Superior temporal gyrus (tissue), 1 donor: Measurements from ENCODE around the gene EMILIN2.

Experiments
- DNase-seq: peaks from one replicate; pipeline ENCODE4 v3.0.0-alpha.2; 2016; ENCODE audit errors: extremely low spot score

The EMILIN2 gene

DNA sequence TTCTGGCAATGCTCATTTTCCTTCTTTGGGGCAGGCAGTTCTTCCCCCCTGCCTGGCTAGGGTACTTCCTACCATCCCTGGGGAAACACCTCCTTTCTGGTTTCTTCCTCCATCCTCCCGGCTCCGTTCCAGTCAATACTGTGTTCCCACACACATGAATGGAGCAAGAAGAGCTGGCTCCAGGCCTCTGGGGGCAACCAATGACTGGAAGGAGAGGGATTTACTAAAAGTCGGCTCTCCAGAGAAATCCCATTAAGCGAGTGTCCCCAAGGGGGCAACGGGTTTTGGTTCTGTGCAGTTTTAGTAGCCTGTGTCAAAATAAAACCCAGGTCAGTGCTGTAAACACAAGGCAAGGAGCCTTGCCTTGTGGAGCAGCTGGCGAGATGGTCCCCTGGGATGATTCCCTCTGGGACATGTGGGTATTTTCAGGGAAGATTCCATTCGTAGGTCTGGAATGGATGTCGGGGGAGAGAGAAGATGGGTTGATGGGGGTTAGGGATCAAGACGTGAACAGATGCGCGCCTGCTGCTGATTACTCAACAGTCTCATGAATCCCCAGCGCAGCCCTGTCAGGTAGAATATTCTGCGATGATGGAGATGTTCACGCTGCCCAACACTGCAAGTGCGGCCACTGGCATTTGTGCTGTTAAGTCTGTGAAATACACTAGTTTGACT lies 32.0 kb downstream of the EMILIN2 start:
- no peak for DNase-seq

DNA sequence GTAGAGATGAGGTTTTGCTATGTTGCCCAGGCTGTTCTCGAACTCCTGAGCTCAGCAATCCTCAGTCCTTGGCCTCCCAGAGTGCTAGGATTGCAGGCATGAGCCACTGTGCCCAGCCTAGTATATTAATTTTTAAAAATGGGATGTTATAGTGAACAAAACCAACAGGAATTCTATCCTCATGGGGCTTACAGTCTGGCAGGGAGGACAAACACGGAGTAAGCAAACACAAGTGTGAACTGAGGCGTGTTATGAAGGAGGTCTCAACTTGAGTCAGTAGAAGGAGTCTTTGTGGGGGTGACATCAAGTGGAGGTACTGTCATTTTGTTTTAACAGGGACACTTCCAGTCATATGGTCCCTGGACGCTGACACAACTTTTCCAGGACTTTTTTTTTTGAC lies 33.1 kb downstream of the EMILIN2 start:
- DNase-seq, result no peak

DNA sequence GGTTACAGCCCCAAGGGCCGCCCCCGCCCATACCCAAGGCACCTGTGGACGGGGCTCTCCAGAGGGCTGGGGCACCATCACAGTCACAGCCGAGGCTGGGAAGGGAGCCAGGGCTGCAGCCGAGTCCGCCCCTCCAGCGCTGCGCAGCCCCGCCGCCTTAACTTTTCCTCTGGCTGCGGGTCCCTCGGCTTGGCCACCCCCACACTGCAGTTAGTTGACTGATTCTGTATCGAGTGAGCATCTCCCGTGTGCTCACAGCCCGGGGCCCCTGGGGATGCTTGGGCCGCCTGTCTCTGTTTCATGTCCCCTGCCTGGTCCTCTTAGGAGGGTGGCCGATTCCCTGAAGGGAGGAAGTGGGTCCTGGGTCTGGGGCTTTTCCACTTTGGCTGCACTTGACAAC lies 33.7 kb downstream of the EMILIN2 start:
- DNase-seq, result no peak

DNA sequence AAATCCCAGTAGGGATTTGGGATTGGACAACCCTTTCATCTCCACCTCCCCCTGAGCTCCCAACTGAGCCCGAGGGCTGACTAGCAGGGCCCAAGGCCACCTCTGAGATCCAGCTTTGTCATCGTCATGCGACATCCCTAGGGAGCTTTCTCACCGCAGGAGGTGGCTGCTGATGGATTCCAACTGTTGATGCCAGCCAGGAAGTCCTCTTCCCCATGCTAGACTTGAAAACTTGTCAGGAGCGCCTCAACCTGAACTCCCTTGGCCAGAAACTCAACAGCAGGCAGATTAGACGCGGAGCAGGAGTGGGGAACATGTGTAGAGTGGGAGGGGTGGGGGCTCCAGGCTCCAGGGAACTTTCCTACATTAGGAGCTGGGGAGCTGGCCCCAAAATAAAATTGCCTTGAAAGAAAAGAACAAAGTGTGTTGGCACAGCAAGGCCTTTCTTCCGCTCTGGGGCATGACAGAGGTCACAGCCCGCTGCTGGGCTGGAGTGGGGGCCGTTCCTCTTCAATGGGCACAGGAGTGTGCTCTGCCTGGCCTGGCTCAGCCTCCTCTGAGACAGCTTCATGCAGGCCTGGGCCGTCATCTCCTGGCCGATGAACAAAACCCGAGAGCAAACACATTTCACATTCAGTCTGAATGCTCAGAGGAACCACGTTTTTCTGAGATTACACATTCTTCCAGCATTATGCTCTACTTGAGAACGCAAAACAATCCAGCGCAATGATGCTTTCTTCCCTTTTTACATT lies 34.5 kb downstream of the EMILIN2 start:
- no peak for DNase-seq

DNA sequence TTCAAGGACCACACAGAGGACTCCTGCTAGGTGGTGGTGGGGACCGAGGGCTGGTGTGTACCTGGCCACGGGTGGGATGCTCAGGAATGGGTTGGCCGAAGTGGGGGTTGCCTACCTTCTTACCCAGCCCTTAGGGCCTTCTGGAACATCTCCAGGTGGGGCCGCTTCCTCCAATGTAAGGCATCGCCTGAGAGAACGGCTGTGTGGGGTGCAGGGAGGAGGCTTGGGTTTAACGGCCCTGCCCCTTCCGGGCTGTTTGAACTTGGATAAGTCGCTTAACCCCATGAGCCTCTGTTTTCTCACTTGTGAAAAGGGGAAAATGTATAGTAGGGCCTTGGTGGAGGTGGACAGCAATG lies 35.0 kb downstream of the EMILIN2 start:
- no peak for DNase-seq

DNA sequence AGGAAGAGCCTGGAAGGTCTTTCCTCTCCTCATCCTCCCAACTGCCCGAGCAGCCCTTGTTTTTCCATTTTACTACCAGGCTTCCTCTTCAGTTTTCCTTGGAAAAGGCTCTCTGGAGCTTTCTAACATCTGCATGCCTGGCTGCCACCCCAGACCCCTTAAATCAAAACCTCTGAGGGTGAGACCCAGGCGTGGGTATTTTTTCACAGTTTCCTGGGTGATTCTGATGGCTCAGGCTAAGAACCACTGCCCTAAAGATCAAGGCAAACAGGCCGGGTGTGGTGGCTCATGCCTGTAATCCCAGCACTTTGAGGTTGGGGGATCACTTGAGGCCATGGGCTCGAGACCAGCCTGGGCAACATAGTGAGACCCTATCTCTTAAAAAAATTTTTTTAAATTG lies 35.4 kb downstream of the EMILIN2 start:
- DNase-seq, result no peak

DNA sequence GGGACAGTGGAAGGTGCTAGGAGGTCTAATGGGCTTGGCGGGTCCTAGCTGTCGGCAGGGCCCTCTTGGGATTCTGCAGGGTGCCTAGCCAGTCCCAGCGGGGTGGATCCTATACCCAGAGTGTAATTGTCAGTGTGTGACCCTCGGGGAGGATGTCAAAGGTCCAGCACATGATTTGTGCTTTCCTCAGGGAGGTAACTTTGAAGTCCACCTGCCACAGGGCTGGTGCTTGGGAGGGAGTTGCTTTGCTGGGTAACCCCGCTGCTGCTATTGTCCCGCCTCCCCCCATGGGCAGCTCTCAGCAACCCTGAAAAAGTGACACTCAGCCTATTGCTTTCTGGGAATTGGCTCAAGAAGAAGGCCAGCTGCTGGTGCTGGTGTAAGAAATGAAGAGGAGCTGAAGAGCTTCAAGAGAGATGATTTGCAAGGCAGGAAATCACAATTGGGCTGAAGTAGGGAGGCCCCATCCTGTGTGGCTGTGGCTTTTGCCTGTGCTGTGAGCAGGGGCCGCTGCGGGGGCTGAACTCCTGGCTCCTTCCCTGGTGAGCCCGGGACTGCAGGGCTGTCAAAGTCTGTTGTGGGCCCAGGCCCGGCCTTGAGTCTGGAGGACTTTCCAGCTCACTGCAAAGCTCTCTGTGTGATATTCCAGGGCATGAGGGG lies 36.4 kb downstream of the EMILIN2 start:
- DNase-seq, result no peak

DNA sequence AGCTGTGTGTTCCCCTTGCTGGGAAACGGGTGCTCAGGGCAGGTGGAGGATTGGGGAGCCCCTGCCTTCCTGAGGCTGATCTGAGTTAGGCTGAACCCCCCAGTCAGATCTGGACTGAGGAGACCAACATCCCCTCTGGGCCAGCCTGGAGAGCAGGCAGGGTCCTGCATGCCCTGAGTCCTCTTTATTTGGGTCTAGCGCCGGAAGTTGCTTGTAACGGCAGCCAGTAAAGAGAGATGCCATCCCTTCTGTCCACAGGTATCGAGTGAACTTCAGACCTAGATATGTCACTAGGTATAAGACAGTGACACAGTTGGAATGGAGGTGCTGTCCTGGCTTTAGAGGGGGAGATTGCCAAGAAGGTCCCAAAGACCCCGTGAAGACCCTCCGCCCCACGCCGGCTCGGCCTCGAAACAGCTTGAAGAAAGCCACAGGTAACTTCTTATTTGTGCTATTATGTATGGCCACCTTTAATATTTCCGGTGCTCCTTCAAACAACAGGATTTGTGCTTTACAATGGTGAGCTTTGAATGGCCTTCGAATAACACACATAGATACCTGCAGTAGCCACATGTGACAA lies 38.0 kb downstream of the EMILIN2 start:
- no peak for DNase-seq

DNA sequence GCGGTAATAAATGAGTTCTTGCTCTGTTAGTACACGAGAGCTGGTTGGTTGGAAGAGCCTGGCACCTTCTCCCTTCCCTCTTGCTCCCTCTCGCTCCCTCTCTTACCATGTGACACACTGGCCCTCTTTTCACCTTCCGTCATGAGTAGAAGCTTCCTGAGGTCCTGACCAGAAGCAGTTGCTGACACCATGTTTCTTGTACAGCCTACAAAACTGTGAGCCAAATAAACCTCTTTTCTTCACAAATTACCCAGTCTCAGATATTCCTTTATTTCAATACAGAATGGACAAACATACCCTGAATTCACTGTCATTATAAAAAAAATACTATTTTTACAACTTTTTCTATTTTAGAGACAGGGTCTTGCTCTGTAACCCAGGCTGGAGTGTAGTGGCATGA lies 40.7 kb downstream of the EMILIN2 start:
- no peak for DNase-seq

DNA sequence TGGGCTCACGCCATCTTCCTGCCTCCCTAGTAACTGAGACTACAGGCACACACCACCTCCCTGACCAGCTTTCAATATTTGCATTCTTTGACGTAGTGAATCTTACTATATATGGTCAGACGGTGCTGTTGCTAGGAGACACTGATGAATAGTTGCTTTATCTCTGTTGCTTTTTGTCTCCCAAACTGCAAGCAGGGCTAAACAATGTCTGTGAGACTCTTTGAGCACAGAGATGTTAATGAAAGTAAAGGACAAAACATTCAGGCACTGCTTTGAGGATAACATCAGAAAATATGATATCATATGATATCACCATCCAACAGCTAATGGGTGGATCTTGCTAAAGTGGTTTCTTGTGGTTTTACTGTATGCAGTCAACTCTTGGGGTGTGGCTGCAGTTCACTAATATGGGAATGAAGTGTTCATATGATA lies 43.0 kb downstream of the EMILIN2 start:
- DNase-seq, result no peak

DNA sequence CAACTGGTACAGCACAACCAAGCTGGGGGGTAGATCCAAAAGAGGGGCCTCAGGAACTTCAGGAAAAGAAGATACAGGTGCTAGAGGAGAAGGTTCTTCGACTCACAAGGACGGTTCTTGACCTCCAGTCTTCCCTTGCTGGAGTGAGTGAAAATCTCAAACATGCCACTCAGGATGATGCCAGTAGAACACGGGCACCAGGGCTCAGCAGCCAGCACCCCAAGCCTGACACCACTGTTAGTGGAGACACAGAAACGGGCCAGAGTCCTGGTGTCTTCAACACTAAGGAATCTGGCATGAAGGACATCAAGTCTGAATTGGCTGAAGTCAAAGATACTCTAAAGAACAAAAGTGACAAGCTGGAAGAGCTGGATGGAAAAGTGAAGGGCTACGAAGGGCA lies 43.8 kb downstream of the EMILIN2 start:
- DNase-seq, result no peak

DNA sequence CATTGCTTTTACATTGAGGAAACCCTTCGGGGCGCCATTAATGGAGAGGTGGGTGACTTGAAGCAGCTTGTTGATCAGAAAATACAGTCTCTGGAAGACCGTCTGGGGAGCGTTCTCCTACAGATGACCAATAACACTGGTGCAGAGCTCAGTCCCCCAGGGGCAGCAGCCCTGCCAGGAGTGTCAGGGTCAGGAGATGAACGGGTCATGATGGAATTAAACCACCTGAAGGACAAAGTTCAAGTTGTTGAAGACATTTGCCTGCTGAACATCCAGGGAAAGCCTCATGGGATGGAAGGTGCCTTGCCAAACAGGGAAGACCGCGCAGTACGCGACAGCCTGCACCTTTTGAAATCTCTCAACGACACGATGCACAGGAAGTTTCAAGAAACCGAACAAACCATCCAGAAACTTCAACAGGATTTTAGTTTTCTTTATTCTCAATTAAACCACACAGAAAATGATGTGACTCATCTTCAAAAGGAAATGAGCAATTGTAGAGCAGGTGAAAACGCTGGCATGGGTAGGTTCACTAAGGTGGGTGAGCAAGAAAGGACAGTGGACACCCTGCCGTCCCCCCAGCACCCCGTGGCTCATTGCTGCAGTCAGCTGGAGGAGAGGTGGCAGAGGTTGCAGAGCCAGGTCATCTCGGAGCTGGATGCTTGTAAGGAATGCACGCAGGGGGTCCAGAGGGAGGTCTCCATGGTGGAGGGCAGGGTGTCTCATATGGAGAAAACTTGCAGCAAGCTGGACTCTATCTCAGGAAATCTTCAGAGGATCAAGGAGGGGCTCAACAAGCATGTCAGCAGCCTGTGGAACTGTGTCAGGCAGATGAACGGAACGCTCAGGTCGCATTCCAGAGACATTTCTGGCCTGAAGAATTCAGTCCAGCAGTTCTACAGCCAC lies 45.0 kb downstream of the EMILIN2 start:
- no peak for DNase-seq

DNA sequence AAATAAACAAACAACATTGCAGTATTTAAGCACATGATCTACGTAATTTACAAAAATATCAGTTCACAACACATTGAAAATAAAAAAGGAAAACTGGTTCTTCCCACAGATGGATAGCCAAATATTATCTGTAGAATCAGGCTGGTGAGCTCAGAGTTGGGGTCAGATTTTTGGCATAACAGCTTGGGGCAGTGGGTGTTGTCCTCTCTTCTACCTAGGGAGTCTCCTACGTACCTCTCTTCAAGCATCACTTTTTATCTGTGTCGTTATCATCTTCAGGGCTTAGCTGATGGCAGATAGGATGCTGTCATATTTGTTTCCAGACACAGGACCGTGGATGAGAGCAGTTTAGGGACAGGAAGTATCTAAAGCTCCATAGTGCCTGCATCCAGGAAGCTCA lies 46.2 kb downstream of the EMILIN2 start:
- DNase-seq, result no peak

DNA sequence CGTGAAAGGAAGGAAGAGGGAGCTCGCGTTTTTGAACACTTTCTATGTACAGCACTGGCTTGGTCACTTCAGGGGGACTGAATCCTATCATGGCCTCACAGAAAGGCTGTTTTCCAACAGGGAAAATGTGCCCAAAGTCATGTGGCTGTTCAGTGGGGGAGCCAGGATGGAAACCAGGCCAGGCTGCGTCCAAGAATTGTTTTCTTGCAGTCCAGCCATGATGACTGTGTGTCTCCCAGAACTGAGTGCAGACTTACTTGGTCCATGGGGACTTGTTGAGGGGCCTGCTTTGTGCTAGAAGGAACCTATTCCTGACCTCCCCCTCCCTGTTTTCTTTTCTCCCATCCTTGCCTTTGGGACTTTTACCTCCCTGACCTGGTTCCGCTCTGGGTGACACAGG lies 46.9 kb downstream of the EMILIN2 start:
- no peak for DNase-seq

DNA sequence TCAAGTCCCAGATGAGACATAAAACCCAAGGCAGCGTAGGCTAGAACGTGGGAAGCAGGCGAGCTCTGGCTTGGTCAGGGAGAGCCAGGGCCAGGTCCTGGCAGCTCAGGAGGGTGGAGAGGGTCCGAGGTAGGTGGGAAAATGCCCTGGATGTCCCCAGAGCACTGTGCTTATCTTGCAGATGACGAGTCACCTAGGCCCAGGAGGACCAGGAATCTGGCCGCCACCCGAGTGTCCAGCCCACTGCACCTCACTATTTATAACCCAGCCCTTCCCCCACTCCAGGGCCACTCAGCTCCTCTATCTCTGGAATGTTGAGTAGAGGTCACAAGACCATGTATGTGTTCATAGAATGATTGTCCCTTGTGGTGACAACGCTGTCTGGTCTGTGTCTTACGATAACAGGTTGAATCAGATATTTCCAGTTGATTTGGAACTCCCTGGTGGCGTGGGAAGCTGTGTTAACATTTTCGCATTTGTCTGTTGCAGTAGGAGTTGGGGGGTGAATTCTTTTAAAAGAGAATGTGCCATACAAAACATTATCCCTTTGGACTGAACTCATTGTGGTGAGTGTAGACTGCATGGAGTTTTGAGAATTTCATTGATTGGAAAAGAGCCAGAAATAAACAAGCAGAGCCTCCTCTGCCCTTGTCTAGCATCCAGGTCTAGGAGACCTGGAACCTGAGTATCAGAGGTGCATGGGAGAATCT lies 47.5 kb downstream of the EMILIN2 start:
- DNase-seq, result no peak

DNA sequence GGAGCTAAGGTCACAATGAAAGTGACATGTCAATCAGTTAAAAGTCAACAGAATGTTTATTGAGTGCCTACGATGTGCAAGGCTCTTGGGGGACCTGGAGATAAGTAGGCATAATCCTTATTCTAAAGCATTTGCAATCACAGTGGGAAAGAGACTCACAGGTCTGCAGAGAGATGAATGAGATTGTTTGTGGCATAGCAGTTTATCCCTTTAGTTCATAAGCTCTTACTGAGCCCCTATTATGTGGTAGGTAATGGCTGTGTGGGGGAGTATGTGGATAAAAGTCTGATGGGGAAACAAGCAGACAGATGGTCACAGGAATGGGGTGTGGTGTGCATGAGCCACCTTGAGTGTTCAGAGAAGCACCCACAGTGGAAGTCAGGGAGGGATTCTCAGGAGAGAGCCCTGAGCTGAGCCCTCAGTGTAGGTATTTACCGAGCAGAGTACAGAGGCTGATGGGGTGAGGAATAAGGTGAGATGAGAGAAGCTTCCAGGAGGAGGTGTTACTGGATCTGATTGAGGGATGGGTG lies 48.1 kb downstream of the EMILIN2 start:
- no peak for DNase-seq

DNA sequence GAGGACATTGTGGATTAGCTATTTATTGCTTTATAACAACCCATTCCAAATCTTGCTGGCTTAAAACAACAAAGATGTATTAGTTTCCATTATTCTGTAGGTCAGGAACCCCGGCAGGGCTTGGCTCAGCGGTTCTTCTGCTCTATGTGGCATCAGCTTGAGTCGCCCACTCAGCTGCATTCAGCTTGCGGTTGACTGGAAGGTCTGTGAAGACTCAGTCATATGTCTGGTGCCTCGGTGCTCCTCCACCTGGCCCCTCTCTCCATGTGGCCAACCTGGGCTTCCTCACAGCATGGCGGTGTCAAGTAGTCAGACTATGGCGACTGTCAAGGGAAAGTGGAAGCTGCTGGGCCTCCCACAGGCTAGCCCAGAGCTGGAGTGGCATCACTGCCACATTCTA lies 48.6 kb downstream of the EMILIN2 start:
- no peak for DNase-seq

DNA sequence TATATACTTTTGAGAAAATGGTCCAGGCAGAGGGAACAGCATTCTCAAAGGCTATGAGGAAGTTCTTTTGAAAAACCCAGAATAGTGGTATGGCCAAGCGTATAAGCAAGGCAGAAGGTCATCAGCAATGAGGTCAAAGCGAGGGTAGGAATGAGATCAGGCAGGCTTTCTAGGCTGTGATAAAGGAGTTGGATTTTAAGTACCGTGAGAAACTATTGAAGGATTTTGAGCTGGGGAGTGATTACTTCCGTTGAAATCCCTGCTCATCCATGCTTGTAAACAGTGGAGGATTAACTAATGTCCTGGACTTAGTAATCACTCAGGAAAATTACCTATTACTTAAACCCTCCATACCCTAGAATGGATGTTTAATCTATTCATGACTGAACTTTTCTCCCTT lies 50.2 kb downstream of the EMILIN2 start:
- no peak for DNase-seq

DNA sequence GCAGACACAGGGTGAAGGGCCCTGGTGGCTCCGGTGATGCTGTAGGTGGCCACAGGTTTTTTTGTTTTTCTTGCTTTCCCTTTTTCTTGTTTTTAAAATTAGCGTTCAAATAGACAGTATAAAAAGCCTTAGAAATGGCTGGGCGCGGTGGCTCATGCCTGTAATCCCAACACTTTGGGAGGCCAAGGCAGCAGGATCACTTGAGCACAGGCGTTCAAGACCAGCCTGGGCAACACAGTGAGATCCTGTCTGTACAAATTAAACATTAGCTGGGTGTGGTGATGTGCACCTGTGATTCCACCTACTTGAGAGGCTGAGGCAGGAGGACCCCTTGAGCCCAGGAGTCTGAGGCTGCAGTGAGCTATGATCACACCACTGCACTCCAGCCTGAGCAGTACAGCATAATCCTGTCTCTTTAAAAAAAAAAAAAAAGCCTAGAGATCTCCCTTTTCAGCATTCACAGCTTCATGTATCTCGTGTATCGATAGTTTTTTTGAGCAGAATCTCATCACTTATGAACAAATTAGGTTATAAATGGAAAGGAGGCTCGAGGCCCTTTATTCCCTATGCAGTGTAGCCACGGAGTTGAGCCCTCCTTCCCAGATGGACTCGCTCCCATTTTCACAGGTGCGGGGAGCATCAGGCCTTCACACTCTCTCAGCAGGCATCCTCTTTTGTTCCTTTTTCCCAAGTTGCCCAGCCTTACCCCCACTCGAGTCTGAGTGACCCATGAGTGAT lies 50.8 kb downstream of the EMILIN2 start:
- DNase-seq, result no peak

DNA sequence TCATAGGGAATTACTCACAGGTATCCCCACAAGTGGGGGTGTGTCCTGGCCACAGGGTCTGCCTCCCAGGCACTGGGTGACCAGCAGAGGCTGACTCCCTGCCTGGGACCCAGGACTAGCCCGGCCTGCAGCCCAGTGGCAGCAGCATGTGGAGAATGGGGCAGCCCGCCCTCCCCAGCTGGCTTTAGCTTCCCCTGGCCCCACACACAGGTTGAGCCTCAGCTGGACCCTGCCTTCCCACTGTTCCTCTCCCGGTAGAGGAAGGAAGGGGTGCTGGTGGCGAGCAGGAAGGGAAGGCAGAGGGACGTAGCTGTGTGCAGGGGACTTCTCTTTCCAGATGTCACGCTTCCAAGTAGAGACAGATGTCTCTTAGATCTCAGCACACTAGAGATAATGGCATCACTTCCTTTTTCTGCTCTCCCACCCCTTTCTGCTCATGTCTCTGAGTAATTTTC lies 51.4 kb downstream of the EMILIN2 start:
- no peak for DNase-seq
